HG03520 (cell line): Measurements from ENCODE around the gene DCLK3.

Experiments used
- ATAC-seq: cut with Tn5 transposase; IDR thresholded peaks from one replicate; pipeline ENCODE4 v1.9.1; 2021; ENCODE audit warnings: mild to moderate bottlenecking, moderate library complexity; ENCODE audit not compliant: unreplicated experiment

DCLK3 gene

DNA sequence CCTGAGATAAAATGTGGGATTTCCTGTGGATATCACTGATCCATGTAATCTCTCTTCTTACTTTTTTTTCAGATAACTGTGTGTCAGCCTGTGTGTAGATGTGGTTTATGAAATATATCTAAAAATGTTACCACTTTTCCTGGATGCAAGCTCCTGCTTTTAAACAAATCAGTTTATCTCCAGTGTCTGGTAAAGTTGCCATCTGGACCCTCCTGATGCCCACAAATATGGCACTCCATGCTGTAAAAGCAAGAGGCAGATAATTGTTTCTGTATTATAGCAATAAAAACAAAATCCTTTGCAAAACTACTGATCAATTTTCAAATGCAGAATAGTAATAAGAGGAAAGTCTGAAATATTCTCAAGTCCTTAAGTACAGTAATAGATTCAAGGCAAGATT lies 7.6 kb upstream of the DCLK3 start:
- no peak for ATAC-seq

DNA sequence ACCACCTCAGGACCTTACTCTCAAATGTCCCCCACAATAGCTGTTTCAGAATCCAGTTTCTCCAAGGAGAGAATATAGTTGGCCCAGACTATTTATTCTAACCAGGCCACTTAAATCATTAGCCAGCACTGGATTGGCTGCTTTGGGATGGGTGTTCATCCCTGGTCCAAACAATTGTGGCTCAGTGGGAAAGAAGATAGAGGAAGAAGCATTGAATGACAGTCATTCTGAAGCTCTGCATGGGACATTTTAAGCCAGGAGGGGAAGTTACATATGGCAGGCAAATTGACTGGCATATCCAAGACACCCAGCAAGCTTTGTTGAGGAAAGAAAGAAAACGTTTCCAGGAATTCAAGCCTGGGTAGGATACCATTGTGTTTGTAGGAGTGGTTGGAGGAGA lies 5.6 kb upstream of the DCLK3 start:
- ATAC-seq: no peak

DNA sequence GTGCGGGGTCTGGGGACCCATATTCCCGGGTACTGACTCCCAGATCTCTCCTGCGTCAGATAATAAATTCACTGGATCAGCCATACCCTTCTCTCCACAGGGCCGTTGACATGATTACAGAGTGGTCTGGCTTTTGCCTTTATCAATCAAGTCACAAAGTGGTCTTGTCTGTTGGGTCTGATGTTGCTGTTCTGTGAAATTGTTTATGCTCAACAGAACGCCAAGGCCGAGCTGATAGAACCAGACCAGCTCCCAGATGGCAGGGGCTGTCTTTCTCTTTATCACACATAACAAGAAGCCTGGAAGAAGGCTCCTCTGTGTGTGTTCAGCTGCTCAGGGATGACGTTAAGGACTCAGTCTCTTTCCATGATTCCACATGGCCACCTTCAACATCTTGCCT lies 751 bp upstream of the DCLK3 start:
- ATAC-seq: no peak

DNA sequence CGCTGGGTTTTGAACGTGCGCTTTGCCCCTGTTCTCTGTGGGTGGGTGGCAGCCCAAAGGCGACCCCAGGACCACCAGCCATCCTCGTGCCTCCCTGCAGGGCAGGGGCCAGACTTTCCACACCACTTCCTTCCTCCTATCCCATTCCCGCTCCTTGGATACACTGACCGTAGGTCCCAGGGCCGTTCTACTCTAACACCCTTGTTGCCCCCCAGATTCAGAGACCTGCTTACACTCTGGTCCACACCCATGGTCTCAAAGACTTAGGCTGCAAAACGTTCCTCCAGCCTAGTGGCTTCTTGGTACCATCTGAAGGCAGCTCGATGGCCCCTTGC lies 318 bp upstream of the DCLK3 start:
- no peak for ATAC-seq

DNA sequence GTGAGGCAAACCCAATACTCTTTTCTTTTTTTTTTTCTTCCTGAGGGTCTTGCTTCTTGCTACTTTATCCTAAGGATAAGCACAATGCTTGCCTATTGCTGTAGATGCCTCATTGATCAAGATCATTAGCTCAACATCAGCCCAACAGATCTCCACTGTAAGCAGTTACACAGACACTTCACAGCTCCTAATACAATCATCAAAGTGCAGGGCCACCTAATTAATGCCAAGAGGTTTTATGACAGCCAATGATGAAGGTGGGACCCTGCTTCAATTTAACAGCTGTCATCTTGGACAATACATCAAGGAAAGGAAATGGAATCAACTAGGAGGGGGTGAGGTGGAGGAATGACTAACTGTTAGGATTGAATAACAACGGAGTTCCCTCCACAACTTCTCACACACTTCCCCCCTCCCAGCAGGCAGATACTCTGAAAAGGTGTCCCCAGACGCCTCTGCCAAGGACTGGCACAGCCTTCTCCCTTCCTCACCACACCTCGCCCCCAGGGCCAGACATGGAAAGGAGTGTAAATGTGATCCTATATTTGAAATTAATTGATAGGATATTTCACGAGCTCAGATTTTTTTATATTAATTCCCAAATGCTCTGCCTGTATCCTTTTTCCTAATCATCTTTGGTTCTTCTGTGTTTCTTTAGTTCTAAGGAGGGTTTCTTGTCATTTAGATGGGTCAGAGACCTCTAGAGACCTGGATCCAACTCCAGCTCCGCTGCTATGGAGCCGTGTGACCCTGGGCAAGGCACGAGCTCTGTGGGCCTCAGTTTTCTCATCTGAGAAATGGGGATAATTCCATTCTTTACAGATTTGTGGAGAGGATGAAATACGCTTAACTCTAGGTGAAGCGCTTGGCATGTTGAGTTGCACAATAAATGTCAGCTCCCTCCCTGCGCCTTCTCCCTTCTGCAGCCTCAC lies 1.2 kb downstream of the DCLK3 start:
- no peak for ATAC-seq

DNA sequence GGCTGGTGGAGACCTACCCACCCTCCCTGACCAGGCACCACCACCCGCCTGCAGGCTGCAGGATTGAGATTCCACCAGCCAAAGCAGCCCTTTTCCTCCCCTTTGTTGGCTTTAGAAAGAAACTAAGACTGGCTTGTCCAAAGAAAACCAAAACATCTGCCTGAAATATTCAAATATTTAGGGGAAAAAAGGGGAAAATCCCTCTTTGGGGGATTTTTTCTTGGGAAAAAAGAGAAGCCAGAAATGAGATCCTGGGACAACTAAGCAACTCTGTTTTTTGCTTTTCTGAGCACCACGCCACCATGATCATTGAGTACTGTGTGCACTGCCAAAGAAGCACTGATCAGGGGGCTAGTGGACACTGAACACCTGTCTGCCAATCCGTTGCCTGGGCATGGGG lies 2.6 kb downstream of the DCLK3 start:
- ATAC-seq: no peak

DNA sequence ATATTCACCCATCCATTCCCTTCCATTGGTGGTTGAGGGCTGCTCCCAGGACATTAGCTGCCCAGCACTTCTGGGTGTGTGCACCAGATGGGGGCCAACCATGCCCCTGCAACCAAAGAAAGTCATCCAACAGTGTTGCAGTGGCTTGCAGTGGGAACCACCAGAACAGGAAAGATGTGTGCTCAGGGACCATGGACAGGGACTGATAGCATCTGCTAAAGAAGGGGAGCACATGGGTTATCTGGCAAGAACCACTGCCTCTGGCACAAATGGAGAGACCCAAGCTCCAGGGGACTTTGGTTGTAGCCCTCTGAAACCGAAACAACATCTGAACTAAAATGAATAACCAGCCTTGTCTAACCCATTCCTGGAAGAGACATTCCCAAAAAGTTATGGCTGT lies 8.1 kb downstream of the DCLK3 start:
- no peak for ATAC-seq

DNA sequence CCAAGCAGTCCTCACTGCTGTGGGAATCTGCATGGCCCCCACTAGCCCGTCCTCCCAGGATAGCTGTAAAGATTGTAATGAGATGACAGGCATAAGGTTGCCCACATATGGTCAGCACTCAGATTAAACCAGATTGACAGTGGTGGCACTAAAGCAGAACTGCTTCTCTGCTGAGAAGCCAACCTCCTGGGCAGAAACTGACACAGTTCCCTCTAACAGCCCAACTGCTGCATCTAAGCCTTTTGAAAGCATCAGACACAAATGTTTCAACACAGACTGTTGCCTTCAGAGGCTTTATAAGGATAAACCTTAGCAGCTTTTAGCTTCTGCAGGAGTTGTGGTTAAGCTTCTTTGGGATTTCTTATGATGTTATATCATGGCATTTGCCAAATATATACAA lies 13.0 kb downstream of the DCLK3 start:
- ATAC-seq: no peak

DNA sequence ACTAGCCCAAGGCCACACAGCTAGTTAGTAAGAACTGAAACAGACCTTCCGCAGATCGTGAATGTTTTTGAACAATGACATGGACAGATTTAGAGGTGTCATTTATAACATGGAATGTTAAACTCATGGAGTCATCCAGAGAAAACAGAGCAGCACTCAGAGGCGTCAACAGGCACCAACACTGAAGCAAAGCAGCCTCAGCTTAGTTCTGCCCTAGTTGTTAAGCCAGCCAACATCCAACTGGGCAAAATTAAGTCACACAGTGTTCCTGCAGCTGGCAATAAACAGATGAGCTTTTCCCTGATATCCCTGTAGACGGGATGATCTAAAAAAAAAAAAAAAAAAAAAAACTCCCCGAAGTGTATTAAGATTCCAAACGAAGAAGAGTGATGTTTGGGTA lies 13.6 kb downstream of the DCLK3 start:
- no peak for ATAC-seq

DNA sequence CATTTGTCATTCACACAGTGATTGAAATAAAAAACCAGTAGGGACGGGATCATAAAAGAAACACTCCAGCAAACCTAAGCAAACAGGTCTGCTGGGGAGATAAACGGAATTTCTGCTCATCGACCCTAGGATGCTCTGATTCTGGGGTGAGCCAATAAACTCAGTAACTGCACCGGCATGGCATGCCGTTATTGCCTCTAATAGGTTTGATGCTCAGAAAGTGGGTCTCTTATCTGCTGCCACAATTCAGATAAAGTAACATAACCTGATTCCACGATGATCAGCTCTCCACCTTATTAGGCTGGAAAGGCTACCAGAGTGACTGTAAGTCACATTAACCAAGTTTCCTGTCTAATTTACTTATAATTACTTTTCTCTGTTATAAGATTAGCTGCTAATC lies 19.6 kb downstream of the DCLK3 start:
- ATAC-seq: no peak

DNA sequence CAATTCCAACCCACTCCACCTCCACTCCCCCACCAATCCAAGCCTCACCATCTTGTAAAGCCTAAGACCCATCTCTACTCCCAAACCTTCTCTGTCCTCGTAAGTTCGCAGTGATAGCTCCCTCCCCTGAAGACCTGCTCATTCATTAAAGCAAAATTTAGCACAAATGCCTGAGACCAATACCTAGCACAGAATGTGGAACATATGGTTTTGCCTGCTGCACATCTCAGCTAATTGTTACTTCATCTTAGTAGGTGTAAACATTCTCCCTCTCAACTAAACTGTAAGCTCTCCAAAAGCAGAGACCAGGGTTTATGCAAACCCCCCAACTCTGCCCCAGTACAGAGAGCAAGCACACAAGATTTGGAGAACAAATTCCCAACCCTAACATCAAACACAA lies 20.5 kb downstream of the DCLK3 start:
- ATAC-seq: no peak

DNA sequence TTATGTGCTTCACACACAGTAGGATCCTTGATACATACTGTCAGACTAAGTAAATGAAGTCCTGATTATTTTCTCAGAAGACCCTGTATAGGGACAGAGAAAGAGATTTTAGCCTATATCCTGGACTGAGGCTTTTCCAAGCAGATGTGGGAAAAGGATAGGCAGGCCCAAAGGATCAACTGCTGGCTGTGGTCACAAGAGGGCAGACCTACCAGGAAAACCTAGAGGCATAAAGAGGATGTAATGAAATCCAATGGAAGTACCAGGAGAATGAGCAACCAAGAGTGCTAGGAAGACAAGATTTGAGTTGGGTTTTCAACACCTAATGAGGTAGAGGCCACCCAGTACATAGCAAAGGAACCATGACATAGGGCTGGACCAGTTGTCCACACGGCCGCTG lies 23.1 kb downstream of the DCLK3 start:
- ATAC-seq: no peak

DNA sequence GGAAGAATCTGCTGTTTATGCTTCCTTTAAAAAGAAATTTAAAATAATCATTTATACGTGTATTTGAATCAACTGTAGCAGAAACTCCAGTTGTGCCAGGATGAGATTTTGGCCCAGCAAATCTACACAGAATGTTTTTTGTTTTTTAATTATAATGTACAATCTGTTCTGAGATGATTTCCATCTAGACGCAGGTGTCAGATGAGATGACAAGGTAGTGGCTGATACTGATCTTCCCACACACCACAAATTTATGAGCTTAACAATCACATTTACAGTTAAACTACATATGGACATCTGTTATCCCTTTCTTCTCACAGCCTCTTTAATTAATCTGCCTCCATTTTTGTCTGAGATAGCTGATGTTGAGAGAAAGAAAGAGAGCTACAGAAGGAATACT lies 23.6 kb downstream of the DCLK3 start:
- ATAC-seq: no peak

DNA sequence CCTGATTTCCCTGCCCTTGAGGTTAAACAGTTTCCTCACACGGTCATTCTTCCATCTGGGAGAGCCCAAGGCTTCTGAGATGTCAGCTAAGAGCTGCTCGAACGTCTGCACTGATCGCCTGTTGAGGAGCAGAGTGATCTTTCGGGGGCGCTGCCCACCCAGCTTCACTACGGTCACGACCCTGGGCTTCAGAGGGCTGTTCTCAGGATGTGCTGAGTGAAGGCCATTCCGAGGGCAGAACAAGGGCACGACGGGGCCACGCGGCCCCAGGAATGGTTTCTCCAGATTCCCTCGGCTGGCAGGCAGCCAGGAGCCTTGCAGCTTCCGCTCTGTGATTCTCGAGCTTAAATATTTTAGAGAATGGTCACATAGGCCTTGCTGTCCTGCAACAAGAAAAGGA lies 25.7 kb downstream of the DCLK3 start:
- no peak for ATAC-seq

DNA sequence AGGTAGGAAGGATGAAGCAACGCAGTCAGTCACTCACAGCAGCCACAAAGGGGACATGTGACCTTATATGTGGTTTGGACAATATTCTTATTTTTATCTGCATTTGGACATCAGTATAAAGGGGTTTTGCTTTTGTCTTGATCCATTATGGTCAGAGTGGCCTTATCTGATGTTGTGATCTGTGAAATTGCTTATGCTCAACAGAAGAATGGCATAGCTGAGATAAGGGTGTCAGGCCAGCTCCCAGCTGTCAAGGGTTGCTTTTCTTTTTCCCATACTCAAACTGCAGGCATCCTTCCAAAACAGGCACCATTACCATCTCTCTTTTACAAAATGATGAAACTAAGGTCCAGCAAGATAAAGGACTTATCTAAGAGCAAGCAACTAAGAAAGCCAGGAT lies 28.1 kb downstream of the DCLK3 start:
- no peak for ATAC-seq

DNA sequence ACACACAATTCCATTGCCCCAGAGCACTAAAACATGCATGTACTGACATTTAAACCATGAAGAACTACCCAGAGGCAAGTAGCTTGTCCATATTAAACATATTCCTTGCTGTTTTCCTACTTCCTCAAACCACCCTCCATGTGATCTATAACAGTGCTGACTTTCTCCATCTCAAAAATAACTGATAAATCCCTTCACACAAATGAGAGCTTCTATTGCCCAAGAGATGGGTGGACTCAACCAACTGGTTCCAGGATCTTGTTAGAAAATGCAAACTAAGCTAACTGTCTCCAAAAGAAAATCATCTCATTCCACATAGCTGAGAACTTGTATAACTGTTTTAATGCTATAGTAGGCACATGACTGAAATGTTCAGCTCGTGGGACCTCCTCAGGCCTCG lies 29.6 kb downstream of the DCLK3 start:
- ATAC-seq: no peak

DNA sequence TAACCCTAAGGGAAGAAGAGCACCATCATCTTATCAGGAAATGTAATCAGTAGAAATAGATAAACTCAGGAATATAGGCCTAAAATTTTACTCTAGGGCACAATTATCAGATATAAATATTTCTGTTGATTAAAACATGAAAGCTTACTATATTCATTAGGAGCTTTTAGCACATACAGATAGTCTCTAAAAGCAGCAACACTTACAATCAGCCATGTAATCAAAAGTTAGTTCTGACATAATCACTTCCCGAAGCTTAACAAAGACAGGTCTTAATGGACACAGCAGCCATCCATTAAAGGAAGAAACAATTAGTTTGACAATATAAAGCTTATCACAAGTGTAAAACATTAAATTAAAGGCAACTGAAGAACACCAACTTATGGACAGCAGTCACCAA lies 30.6 kb downstream of the DCLK3 start:
- no peak for ATAC-seq

DNA sequence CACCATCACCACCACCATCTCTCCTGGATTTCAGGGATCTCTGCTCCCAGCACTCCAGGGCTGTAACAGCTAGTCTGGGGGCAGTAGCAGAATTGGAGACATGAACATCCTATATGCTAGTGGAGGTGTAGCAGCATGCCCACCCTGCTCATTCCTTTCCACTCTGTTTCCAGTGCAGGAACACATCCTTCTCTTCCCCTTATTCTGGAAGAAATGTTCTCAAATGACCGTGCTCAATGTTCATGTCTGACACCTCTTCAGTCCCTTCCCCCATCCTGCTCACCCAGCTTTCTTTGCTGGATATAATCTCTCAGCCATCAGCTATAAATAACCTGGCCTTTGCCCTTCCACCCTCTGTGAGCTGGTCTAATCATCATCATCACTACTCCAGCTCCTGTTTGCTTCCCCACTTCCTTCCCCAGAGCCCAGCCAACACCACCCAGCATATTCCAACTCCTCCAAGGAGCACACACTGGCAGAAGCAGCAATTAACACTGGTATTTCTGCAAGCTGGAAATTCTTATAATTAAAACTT lies 31.1 kb downstream of the DCLK3 start:
- no peak for ATAC-seq

DNA sequence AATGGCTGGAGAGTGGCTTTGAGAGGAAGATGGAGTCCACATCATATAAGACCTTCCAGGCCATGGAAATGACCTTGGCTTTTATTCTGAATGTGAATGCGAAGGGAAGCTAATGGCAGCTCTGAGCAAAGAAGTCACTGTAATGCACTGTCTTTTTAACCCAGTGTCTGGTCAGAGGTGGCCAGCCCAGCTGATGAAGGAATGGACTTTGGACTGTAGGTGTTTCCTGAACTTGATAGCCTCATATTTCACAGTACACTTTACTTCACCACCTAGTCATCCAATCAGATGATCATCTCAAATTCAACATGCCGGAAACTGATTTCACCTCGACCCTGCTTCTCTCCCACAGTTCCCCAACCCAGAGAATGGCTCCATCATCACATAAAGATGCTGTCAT lies 33.4 kb downstream of the DCLK3 start:
- ATAC-seq: no peak

DNA sequence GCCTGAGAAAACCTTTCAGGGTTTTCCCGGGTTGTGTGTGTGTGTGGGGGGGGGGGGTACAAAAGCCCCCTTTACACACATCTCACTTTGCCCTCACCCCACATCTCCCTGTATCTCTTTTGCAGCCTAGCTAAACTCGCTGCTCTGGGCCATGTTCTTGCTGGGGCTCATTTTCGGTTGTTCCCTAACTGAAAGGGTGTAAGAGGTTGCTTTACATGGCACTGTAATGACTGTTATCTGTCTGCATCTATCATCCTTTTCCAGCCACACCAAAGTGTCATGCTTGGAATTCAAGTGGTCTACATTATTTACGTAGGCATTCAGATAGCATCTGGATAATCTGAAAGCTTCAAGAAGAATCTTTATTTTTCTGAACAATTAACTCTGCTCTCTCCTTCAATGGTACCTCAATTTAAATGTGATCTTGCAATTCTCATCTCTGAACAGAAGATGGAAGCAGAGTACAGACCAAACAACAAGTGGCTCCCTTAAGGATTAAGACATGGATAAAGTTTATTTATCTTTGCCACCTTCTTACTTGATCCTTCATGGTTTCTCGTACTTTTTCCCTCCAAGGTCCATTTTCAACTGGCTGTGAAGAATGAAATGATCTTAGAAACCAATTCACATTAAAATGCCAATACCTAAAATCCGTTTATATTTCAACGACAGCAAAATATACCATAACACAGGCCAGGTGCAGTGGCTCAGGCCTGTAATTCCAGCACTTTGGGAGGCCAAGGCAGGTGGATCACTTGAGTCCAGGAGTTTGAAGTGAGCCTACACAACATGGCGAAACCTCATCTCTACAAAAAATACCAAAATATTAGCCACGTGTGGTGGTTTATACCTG lies 34.9 kb downstream of the DCLK3 start:
- no peak for ATAC-seq

DNA sequence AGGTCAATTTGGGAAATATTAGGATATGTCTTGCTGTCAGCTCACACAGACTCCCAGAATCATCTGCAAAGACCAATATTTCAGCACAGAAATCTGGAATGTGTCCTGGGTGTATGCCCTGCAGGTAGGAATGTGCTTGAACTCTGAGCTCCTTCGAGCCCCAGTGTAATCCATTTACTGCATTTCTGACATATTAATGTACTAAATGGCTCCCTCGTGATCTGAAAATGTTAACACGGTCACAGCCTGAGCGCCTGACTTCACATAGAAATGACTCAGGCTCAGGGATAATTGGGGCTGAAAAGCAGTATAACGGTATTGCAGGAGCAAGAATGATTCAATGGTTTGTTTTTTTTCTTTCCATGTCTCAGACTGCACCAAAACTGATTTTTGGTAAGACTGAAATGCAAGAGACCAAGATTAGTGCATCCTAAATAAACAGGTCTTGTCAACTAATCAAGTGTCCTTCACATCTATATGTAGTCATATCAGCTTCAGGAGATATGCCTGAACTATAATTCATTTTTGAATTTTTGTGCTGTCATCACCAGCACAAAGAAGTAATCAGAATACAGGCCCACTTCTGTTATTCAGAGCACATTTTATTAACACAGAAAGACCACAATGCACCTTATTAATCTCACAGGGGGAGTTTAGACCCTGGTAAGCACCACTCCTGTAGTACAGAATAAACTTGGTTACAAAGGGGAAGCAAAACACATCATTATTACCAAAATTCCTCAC lies 49.8 kb downstream of the DCLK3 start:
- no peak for ATAC-seq
